NCI-H82 (cell line): Measurements from ENCODE around the gene FSIP1.

Experiments used
- DNase-seq: peaks from one replicate; lab custom pipeline; 2025; lab: John Stamatoyannopoulos, UW

Gene FSIP1

DNA sequence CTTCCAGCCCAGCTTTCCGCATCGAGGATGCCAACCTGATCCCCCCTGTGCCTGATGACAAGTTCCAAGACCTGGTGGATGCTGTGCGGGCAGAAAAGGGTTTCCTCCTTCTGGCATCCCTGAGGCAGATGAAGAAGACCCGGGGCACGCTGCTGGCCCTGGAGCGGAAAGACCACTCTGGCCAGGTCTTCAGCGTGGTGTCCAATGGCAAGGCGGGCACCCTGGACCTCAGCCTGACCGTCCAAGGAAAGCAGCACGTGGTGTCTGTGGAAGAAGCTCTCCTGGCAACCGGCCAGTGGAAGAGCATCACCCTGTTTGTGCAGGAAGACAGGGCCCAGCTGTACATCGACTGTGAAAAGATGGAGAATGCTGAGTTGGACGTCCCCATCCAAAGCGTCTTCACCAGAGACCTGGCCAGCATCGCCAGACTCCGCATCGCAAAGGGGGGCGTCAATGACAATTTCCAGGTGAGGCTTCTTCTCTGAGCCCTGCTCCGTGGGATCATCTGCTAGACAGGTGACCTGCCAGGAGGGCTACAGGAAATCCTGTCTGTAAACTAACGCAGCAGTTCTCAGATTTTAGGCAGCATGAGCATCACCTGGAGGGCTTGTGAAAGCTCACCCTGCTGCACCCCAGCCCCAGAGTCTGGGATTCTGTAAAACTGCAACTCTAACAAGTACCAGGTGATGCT lies 200.2 kb downstream of the FSIP1 start:
- no peak for DNase-seq

GRCh38 chr15:39581793-39582285 lies 200.8 kb downstream of the FSIP1 start:
- DNase-seq: peak; percentile 30

DNA sequence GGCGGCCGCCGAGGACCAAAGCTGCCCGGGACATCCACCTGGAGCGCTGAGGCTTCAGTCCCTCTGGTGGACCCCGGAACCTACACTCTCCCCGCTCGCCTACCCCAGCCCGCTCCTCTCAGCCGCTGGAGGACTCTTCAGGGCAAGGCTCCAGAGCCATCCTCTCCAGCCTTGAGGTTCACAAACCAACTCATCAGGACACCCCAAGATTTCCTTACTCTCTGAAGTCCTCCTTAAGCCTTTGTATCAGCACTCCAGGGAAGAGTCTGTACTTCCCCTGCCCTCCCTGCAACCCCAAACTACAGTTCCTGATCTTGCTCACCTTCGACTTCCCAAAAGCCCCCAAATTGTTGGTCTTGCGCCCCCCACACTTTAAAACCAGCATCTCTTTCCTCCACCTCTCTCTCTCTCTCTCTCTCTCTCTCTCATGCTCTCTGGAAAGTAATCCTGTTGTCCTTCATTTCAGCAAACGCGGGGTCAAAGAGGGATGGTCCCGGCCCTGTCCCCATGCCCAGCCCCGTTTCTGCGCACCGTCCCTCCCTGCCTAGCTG lies 201.3 kb downstream of the FSIP1 start:
- DNase-seq: no peak

- DNase-seq: peak; percentile 58
Observed at GRCh38 chr15:39580485-39581241, 202.0 kb downstream of the FSIP1 start, which contains the start of gene THBS1. Gene THBS1, plus strand, starts transcription at chr15:39581079. Its CDS starts 779 bp downstream, at chr15:39581858.

DNA sequence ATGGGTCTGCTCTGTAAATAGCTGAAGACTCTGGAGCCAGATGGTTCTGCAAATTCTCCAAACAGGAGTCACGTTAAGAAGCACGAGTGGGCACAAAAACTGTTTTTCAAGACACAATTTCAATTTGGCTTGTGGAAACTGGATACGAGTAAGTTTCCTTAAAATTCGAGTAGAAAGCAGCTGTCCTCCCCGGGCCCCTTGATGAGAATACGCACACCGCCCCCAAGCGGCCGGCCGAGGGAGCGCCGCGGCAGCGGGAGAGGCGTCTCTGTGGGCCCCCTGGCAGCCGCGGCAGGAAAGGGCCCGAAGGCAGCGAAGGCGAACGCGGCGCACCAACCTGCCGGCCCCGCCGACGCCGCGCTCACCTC lies 202.5 kb downstream of the FSIP1 start:
- peak; percentile 85 for DNase-seq

DNA sequence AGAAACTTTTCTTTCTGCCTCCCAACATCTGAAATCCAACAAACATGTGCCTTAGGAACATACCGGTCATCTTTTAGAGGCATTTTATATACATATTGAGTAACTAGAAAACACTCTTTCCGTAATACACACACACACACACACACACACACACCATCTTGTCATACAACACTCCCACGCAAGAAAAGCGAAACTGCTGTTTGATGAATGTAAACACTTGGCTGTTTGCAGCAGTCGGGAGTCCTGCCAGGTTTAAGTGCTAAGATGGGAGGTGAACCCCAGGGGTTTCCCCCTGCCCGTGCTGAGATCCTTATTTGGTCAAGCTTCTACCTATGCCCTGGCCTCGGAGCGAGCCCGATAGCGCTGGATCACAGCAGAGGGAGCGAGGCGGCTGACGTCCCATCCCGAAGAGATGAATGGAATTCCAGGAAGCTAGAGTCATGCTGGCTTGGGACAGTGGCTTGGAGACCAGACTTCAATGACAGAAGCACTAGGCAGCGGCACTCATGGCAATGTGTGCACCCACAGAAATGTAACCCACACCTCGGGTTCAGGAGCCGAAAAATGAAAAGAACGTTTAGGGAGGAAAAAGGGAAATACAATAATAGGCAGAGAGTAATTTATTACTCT lies 203.0 kb downstream of the FSIP1 start:
- DNase-seq: no peak

- no peak for DNase-seq
Observed at GRCh38 chr15:39578851-39579486, 203.7 kb downstream of the FSIP1 start.

- DNase-seq: no peak
Observed at GRCh38 chr15:39575180-39575579, 207.5 kb downstream of the FSIP1 start.

DNA sequence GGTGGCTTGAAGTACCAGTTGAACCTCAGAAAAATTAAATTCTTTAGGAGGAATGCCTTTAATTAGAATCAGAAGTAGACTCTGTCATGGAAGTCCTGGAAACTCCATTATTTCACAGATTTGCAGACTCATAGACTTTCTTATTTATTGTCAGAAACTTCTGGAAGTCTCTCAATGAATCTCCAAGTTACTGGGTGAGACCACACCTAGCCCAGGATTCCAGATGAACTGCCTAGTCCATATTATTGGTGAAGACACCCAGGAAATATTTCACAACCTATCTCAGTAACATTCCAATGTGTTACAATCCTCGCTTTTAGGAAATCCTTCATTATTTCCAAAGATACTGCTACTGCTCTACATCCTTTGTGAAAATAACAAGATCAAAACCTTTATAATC lies 208.2 kb downstream of the FSIP1 start:
- no peak for DNase-seq

- DNase-seq: no peak
Observed at GRCh38 chr15:39573844-39574243, 208.8 kb downstream of the FSIP1 start.

DNA sequence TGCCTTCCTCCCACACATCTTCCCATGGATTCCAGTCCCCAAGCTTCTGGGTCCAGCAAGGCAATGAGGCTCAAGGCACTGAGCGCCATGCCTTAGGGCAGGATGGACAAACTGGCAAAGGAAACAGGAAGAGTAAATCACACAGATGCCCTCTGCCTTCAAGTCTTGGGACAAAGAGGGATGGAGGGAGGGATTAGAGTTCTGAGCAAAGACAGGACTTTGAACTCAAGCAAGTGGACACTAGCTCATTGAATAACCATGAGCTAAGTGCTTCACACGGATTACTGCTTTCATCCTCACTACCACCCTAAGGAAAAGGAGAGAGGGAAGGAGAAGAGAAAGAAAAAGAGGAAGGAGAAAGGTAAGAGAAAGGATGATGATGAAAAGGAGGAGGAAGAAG lies 209.4 kb downstream of the FSIP1 start:
- DNase-seq: no peak

DNA sequence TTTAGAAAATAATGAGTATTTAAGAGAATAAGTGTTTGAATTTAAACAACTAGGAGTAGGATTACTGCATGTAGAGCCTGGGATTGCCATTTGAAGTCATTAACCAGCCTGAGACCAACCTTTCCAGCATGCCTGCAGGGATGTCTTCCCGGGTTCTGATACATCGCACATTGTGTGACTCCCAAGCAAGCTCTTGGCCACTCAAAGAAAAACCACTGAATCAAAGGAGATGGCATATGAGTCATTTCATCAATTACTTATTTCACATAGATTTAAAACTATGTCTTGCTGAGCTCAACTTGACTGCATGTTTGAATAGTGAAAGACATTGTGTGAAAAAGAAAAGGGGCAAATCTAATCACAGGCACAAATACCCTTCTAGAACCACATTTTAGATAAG lies 216.8 kb downstream of the FSIP1 start:
- no peak for DNase-seq

- no peak for DNase-seq
Observed at GRCh38 chr15:39564972-39565665, 217.5 kb downstream of the FSIP1 start.

GRCh38 chr15:39558421-39558820 lies 224.2 kb downstream of the FSIP1 start:
- DNase-seq: no peak

- no peak for DNase-seq
Observed at GRCh38 chr15:39556461-39556860, 226.2 kb downstream of the FSIP1 start.

DNA sequence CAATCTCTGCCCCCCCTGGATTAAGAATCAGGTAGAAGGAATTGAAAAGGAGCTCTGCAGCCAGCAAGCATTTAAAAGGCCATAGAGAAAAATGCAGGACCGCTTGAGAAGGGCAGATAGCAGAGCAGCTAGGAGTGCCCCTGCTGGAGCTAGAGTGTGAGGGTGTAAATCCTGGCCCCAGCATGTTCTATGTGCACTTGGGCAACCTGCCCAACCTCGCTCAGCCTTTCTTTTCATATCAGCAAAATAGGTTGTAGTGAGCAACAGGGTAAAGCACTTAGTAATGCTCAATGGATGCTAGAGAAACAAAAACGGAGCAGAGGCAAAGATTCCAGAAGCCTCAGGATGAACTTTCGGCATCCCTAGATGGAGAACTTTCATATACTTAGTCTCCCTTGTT lies 226.8 kb downstream of the FSIP1 start:
- DNase-seq: no peak

DNA sequence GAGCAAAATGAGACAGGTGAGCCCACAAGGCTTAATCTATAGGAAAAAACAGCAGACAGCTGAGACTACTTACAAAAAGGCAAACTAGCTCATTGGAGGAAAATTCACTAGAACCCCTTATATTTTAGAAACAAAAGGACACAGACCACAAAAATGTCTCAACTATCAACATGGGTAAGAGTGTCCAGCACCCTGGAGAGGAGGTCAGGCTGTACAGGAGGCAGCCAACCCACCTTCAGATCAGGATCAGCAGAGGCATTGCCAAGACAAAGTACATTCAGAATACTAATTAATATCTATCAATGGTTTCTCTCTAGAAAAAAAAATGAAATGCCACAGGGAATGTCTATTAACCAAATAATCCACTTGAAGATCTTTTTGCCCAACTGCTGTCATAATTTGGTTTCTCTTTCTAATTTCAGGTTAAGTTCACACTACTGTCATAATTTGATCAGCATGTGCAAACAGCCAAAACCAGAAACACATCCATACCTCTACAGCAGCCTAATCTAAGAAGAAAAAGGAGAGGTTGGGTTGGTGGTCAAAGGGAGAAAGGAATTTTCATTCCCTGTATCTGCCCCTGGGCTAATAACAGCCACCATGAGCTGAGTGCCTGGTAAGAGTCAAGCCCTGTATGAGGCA lies 227.8 kb downstream of the FSIP1 start:
- DNase-seq: no peak

DNA sequence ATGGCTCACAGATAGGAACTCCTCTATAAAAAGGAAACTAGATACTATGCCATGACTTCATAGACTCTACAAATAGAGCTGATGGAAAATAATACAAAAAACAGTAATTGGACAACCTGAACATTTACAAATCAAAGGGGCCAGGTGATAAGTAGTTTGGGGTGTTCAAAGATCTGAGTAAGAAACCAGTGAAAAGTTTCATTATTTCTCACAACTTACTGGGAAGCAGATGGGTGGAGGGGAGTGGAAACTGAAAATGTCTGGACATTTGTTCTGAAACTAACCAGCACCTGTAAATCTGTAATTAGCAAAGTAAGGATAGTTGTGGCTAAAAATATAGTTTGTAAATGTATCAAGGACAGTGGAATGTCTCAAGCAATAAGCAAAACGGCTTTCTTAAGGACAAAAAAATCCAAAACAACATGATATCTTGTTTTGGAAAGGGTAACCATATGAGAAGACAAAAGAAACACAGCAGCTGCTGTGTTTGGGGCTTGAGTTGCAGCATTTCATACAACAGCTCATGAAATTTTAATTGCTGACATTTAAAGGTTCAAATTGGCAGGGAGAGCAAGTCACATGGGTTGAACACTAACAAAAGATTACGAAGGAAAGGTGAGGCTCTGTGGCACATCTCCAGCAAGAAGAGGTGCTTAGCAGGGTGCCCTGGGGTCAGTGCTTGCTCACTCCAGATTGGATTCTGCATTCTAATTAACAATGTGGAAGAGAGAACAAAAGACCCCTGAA lies 228.5 kb downstream of the FSIP1 start:
- no peak for DNase-seq

DNA sequence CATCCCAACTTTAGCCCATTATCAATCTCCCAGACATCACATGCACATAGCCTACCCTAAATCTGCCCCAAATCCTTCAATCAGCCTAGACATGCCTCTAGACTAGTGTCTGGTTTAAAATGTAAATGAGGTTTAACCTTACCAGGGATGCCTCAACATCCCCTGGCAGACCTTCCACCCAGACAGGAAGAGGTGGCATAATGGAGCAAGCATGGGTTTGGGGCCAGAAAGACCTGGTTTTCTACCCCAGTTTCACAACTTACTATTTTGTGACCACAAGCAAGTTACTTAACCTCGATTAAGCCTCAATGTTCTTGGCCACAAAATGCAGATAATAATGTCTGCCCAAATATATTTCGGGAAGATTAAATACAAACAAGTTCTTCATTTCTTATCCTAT lies 230.1 kb downstream of the FSIP1 start:
- no peak for DNase-seq

- DNase-seq: no peak
Observed at GRCh38 chr15:39551476-39551875, 231.2 kb downstream of the FSIP1 start.
